Measurements from ENCODE around the gene TRPM3. TPM values are rescaled to one million over a fixed set of nuclear protein-coding genes. Genes with fewer than 3 reads are reported as not detected.

Gene TRPM3
- total RNA-seq, 1 experiment from 2014 or later = not detected

DNA sequence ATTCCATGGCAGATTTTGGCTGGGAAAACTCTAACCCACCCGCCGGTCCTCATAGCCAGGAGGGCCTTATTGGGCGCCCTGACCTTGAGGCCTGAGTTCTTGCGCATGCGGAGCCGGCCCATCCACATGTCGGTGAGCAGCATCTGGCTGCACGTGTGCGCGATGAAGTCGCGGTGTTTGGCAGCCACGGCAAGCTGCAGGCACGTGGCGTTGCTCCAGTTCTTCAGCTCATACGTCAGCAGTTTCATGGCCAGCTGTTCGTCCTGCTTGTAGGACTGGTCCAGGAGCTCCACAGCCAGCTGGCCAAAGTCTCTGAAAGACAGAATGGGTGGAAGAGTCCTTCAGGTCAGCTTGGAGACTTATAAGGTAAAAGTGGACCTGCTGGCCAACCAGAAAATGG lies 502.6 kb downstream of the TRPM3 start:
- no peaks in the 10 kb centered on the region for H3F3A ChIP-seq (ENCODE audit: low read length, unreplicated experiment)
- H3K9me2 ChIP-seq (replicated peaks; ENCODE audit: low read length) = no peaks in the 10 kb centered on the region
- H3K9me3 ChIP-seq (ENCODE audit: low read length) = no peaks in the 10 kb centered on the region
- ChIA-PET CTCF (no interaction called here), POLR2A (ENCODE audit: unreplicated experiment) (no interaction called here)
- TF ChIP-seq EZH2phosphoT487 (IDR thresholded peaks at IDR 0.05; ENCODE audit: borderline replicate concordance, low read length) = no peak
- no peak for TF ChIP-seq EZH2 (IDR thresholded peaks at IDR 0.05; ENCODE audit: low read length, unreplicated experiment)
- TF ChIP-seq CTCF (conservative IDR thresholded peaks at IDR 0.05; ENCODE audit: low read depth, low read length) = no peak
- H3K27me3 ChIP-seq (ENCODE audit: low read length) = no peaks in the 10 kb centered on the region; the same call in 1 of the 2 replicates
- no peaks in the 10 kb centered on the region for H3K79me2 ChIP-seq (ENCODE audit: low read length)
- no peaks in the 10 kb centered on the region for H3K4me1 ChIP-seq (ENCODE audit: insufficient read depth, low read length)
- no peaks in the 10 kb centered on the region for H4K20me1 ChIP-seq (ENCODE audit: low read length)
- BruUV-seq (replicated peaks) = no TSS peak
- H2AFZ ChIP-seq (ENCODE audit: low read length) = no peak overlapping the region
- H3K27ac ChIP-seq (ENCODE audit: low read length) = no peak overlapping the region
- intact Hi-C loops (cut with micrococcal nuclease) = no loop called here
- ATAC-seq (no peak), DNase-seq (no peak)
- H3K4me2 ChIP-seq (ENCODE audit: low read length) = no peak overlapping the region
- no peaks in the 10 kb centered on the region for H3K36me3 ChIP-seq (ENCODE audit: low read depth, low read length)
- H3K9ac ChIP-seq (ENCODE audit: low read length) = no peak overlapping the region
- H3K4me3 ChIP-seq (ENCODE audit: low read length) = no peak overlapping the region

- no TSS peak for BruUV-seq (replicated peaks)
- no peaks in the 10 kb centered on the region for H3K9me3 ChIP-seq (ENCODE audit: low read length)
- POLR2A ChIA-PET (ENCODE audit: unreplicated experiment) = no interaction called here
- H3K9me2 ChIP-seq (replicated peaks; ENCODE audit: low read length) = no peaks in the 10 kb centered on the region
- DNase-seq = no peak
- H3K36me3 ChIP-seq (ENCODE audit: low read depth, low read length) = no peaks in the 10 kb centered on the region
- H3F3A ChIP-seq (ENCODE audit: low read length, unreplicated experiment) = no peaks in the 10 kb centered on the region
- H2AFZ ChIP-seq (ENCODE audit: low read length) = no peak overlapping the region
- no peaks in the 10 kb centered on the region for H3K79me2 ChIP-seq (ENCODE audit: low read length)
- H3K4me3 ChIP-seq (ENCODE audit: low read length) = no peak overlapping the region
- no peak for TF ChIP-seq EZH2 (IDR thresholded peaks at IDR 0.05; ENCODE audit: low read length, unreplicated experiment)
- TF ChIP-seq CTCF (conservative IDR thresholded peaks at IDR 0.05; ENCODE audit: low read depth, low read length) = no peak
- no peak for TF ChIP-seq EZH2phosphoT487 (IDR thresholded peaks at IDR 0.05; ENCODE audit: borderline replicate concordance, low read length)
- no peak overlapping the region for H3K9ac ChIP-seq (ENCODE audit: low read length)
- no peak overlapping the region for H3K27ac ChIP-seq (ENCODE audit: low read length)
- peaks cover 5% of the 10 kb centered on the region; the same call in 1 of the 2 replicates for H3K27me3 ChIP-seq (ENCODE audit: low read length)
- no peaks in the 10 kb centered on the region for H3K4me1 ChIP-seq (ENCODE audit: insufficient read depth, low read length)
- CTCF ChIA-PET = no interaction called here
- no peaks in the 10 kb centered on the region for H4K20me1 ChIP-seq (ENCODE audit: low read length)
- no peak overlapping the region for H3K4me2 ChIP-seq (ENCODE audit: low read length)
- intact Hi-C loops (cut with micrococcal nuclease) = no loop called here
- ATAC-seq = no peak
Observed at GRCh38 chr9:70617033-70617828, 504.2 kb downstream of the TRPM3 start.

DNA sequence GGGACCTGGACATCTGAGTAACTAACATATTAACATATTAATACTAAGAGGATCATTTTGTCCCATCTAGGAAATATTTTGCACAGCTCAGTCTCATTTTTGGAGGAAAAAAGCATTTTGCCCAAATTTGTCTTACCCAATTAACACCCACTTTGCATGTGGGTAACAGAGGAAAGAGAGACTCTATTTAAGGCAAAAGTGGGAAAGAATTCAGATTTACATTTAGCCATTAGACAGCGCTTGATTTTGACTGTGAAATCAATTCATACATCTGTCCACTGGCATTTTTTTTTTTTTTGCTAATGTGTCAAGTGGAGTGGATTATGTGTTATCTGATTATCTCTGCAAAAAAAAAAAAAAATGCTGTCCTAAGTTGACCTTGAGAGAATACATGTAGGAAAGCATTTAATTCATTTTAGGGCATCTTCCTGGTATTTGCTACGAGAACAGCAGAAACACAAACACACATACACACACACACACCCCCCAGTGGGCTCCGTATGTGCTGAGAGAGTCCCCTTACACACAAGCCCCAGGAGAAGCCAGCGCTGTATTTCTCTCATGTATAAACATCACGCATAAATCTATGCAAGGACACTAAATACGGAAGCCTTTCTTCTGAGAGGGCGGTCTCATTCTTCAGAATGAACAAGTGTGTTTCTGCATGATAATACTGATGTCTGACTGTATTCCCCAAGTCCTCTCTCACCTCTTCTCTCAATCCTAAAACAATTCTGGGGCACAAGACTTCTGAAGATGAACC lies 505.0 kb downstream of the TRPM3 start:
- Histone ChIP-seq H3K4me1 (ENCODE audit: insufficient read depth, low read length) (no peaks in the 10 kb centered on the region), H3K4me2 (ENCODE audit: low read length) (no peak overlapping the region), H3K36me3 (ENCODE audit: low read depth, low read length) (no peaks in the 10 kb centered on the region), H3K4me3 (ENCODE audit: low read length) (no peak overlapping the region), H3K27ac (ENCODE audit: low read length) (no peak overlapping the region), H3K79me2 (ENCODE audit: low read length) (no peaks in the 10 kb centered on the region), H3K9me2 (replicated peaks; ENCODE audit: low read length) (no peaks in the 10 kb centered on the region), H2AFZ (ENCODE audit: low read length) (no peak overlapping the region), H3F3A (ENCODE audit: low read length, unreplicated experiment) (no peaks in the 10 kb centered on the region), H3K9ac (ENCODE audit: low read length) (no peak overlapping the region), H3K27me3 (ENCODE audit: low read length) (peaks cover 8% of the 10 kb centered on the region; the same call in 1 of the 2 replicates), H4K20me1 (ENCODE audit: low read length) (no peaks in the 10 kb centered on the region), H3K9me3 (ENCODE audit: low read length) (no peaks in the 10 kb centered on the region)
- no peak for ATAC-seq
- no peak for TF ChIP-seq EZH2 (IDR thresholded peaks at IDR 0.05; ENCODE audit: low read length, unreplicated experiment)
- CTCF ChIA-PET = no interaction called here
- intact Hi-C loops (cut with micrococcal nuclease) = no loop called here
- no peak for DNase-seq
- BruUV-seq (replicated peaks) = no TSS peak
- POLR2A ChIA-PET (ENCODE audit: unreplicated experiment) = no interaction called here

Measured in PC-3 (cell line).